ENCODE measurements around the gene ANKRD49. TPM values are rescaled to one million over a fixed set of nuclear protein-coding genes. Genes with fewer than 3 reads are reported as not detected.

Gene ANKRD49
- total and polyA plus RNA-seq, 2 donors: 41.0 to 44.0 TPM

GRCh38 chr11:94533206-94533605 is 39.4 kb downstream of the ANKRD49 start:
- WGBS: 97% methylated on average over 1 of the region's 1 CpG
- Histone ChIP-seq H3K36me3 (ENCODE audit: control insufficient read depth in 2 of 2, insufficient read depth in 2 of 2, low read length in 1 of 2) (no peaks in the 10 kb centered on the region), H3K4me1 (ENCODE audit: control insufficient read depth in 2 of 2, insufficient read depth in 2 of 2, low read length in 2 of 2) (no peaks in the 10 kb centered on the region), H3K27me3 (ENCODE audit: control insufficient read depth in 2 of 2, insufficient read depth in 1 of 2, low read length in 1 of 2) (no peaks in the 10 kb centered on the region), H3K9me3 (ENCODE audit: control insufficient read depth in 2 of 2, insufficient read depth in 1 of 2, low read length in 1 of 2) (no peaks in the 10 kb centered on the region), H3K4me3 (ENCODE audit: low read length in 2 of 2) (no peak overlapping the region), H3K27ac (ENCODE audit: low read depth in 1 of 2, low read length in 1 of 2) (no peak overlapping the region)
- DNase-seq (ENCODE audit: low read depth in 6 of 9, low spot score in 9 of 9): no peak

GRCh38 chr11:94533696-94534630 is 40.2 kb downstream of the ANKRD49 start:
- H3K4me3 ChIP-seq (ENCODE audit: low read length in 2 of 2): no peak overlapping the region
- 88% methylated on average over 6 of the region's 6 CpGs for WGBS
- H3K36me3 ChIP-seq (ENCODE audit: control insufficient read depth in 2 of 2, insufficient read depth in 2 of 2, low read length in 1 of 2): no peaks in the 10 kb centered on the region
- no peaks in the 10 kb centered on the region for H3K4me1 ChIP-seq (ENCODE audit: control insufficient read depth in 2 of 2, insufficient read depth in 2 of 2, low read length in 2 of 2)
- no peaks in the 10 kb centered on the region for H3K27me3 ChIP-seq (ENCODE audit: control insufficient read depth in 2 of 2, insufficient read depth in 1 of 2, low read length in 1 of 2)
- H3K9me3 ChIP-seq (ENCODE audit: control insufficient read depth in 2 of 2, insufficient read depth in 1 of 2, low read length in 1 of 2): no peaks in the 10 kb centered on the region
- DNase-seq (ENCODE audit: low read depth in 6 of 9, low spot score in 9 of 9): no peak
- no peak overlapping the region for H3K27ac ChIP-seq (ENCODE audit: low read depth in 1 of 2, low read length in 1 of 2)

- Histone ChIP-seq H3K27ac (ENCODE audit: low read depth in 1 of 2, low read length in 1 of 2) (no peak overlapping the region), H3K36me3 (ENCODE audit: control insufficient read depth in 2 of 2, insufficient read depth in 2 of 2, low read length in 1 of 2) (no peaks in the 10 kb centered on the region), H3K27me3 (ENCODE audit: control insufficient read depth in 2 of 2, insufficient read depth in 1 of 2, low read length in 1 of 2) (no peaks in the 10 kb centered on the region), H3K4me3 (ENCODE audit: low read length in 2 of 2) (no peak overlapping the region), H3K9me3 (ENCODE audit: control insufficient read depth in 2 of 2, insufficient read depth in 1 of 2, low read length in 1 of 2) (no peaks in the 10 kb centered on the region), H3K4me1 (ENCODE audit: control insufficient read depth in 2 of 2, insufficient read depth in 2 of 2, low read length in 2 of 2) (no peaks in the 10 kb centered on the region)
- DNase-seq (ENCODE audit: low read depth in 6 of 9, low spot score in 9 of 9): no peak
Measured at GRCh38 chr11:94536386-94536785, 42.6 kb downstream of the ANKRD49 start.

- Histone ChIP-seq H3K27me3 (ENCODE audit: control insufficient read depth in 2 of 2, insufficient read depth in 1 of 2, low read length in 1 of 2) (no peaks in the 10 kb centered on the region), H3K36me3 (ENCODE audit: control insufficient read depth in 2 of 2, insufficient read depth in 2 of 2, low read length in 1 of 2) (no peaks in the 10 kb centered on the region), H3K9me3 (ENCODE audit: control insufficient read depth in 2 of 2, insufficient read depth in 1 of 2, low read length in 1 of 2) (no peaks in the 10 kb centered on the region), H3K4me3 (ENCODE audit: low read length in 2 of 2) (no peak overlapping the region), H3K27ac (ENCODE audit: low read depth in 1 of 2, low read length in 1 of 2) (no peak overlapping the region), H3K4me1 (ENCODE audit: control insufficient read depth in 2 of 2, insufficient read depth in 2 of 2, low read length in 2 of 2) (no peaks in the 10 kb centered on the region)
- no peak for DNase-seq (ENCODE audit: low read depth in 6 of 9, low spot score in 9 of 9)
- 94% methylated on average over 3 of the region's 3 CpGs for WGBS
Measured at GRCh38 chr11:94537031-94537600, 43.3 kb downstream of the ANKRD49 start.

- no peaks in the 10 kb centered on the region for H3K36me3 ChIP-seq (ENCODE audit: control insufficient read depth in 2 of 2, insufficient read depth in 2 of 2, low read length in 1 of 2)
- no peak for DNase-seq (ENCODE audit: low read depth in 6 of 9, low spot score in 9 of 9)
- H3K4me1 ChIP-seq (ENCODE audit: control insufficient read depth in 2 of 2, insufficient read depth in 2 of 2, low read length in 2 of 2): peaks cover 0 to 9% of the 10 kb centered on the region in 2 donors
- H3K4me3 ChIP-seq (ENCODE audit: low read length in 2 of 2): no peak overlapping the region
- H3K9me3 ChIP-seq (ENCODE audit: control insufficient read depth in 2 of 2, insufficient read depth in 1 of 2, low read length in 1 of 2): no peaks in the 10 kb centered on the region
- H3K27me3 ChIP-seq (ENCODE audit: control insufficient read depth in 2 of 2, insufficient read depth in 1 of 2, low read length in 1 of 2): no peaks in the 10 kb centered on the region
- WGBS: 47% methylated on average over 1 of the region's 1 CpG
- no peak overlapping the region for H3K27ac ChIP-seq (ENCODE audit: low read depth in 1 of 2, low read length in 1 of 2)
Measured at GRCh38 chr11:94539420-94539819, 45.6 kb downstream of the ANKRD49 start.

GRCh38 chr11:94543695-94544645 is 50.2 kb downstream of the ANKRD49 start, which contains the start of gene FUT4:
Gene FUT4, plus strand, starts transcription at chr11:94543921. Its CDS starts 213 bp downstream, at chr11:94544134.
- under 1% methylated on average over 109 of the region's 109 CpGs for WGBS
- Histone ChIP-seq H3K4me3 (ENCODE audit: low read length in 2 of 2) (peak within 1 kb of the TSS; percentile 73 to 89), H3K4me1 (ENCODE audit: control insufficient read depth in 2 of 2, insufficient read depth in 2 of 2, low read length in 2 of 2) (peaks cover 11 to 25% of the 10 kb centered on the region in 2 donors), H3K36me3 (ENCODE audit: control insufficient read depth in 2 of 2, insufficient read depth in 2 of 2, low read length in 1 of 2) (no peaks in the 10 kb centered on the region), H3K27ac (ENCODE audit: low read depth in 1 of 2, low read length in 1 of 2) (peak within 1 kb of the TSS; percentile 91 to 99), H3K9me3 (ENCODE audit: control insufficient read depth in 2 of 2, insufficient read depth in 1 of 2, low read length in 1 of 2) (no peaks in the 10 kb centered on the region), H3K27me3 (ENCODE audit: control insufficient read depth in 2 of 2, insufficient read depth in 1 of 2, low read length in 1 of 2) (no peaks in the 10 kb centered on the region)
- peak; percentile 43 to 87 (median 65) for DNase-seq (ENCODE audit: low read depth in 6 of 9, low spot score in 9 of 9)

- WGBS: 33% methylated on average over 59 of the region's 59 CpGs
- Histone ChIP-seq H3K9me3 (ENCODE audit: control insufficient read depth in 2 of 2, insufficient read depth in 1 of 2, low read length in 1 of 2) (no peaks in the 10 kb centered on the region), H3K27ac (ENCODE audit: low read depth in 1 of 2, low read length in 1 of 2) (peak overlapping the region in 1 of 2 donors; percentile 99), H3K36me3 (ENCODE audit: control insufficient read depth in 2 of 2, insufficient read depth in 2 of 2, low read length in 1 of 2) (no peaks in the 10 kb centered on the region), H3K27me3 (ENCODE audit: control insufficient read depth in 2 of 2, insufficient read depth in 1 of 2, low read length in 1 of 2) (no peaks in the 10 kb centered on the region), H3K4me1 (ENCODE audit: control insufficient read depth in 2 of 2, insufficient read depth in 2 of 2, low read length in 2 of 2) (peaks cover 11 to 27% of the 10 kb centered on the region in 2 donors), H3K4me3 (ENCODE audit: low read length in 2 of 2) (peak overlapping the region; percentile 73 to 89)
- peak in 3 of 9 donors; percentile 27 to 53 (median 28) for DNase-seq (ENCODE audit: low read depth in 6 of 9, low spot score in 9 of 9)
Measured at GRCh38 chr11:94544646-94545263, 51.0 kb downstream of the ANKRD49 start.

- peak overlapping the region in 1 of 2 donors; percentile 8 for H3K27ac ChIP-seq (ENCODE audit: low read depth in 1 of 2, low read length in 1 of 2)
- peak overlapping the region; percentile 73 to 89 for H3K4me3 ChIP-seq (ENCODE audit: low read length in 2 of 2)
- no peaks in the 10 kb centered on the region for H3K9me3 ChIP-seq (ENCODE audit: control insufficient read depth in 2 of 2, insufficient read depth in 1 of 2, low read length in 1 of 2)
- DNase-seq (ENCODE audit: low read depth in 6 of 9, low spot score in 9 of 9): no peak
- H3K4me1 ChIP-seq (ENCODE audit: control insufficient read depth in 2 of 2, insufficient read depth in 2 of 2, low read length in 2 of 2): peaks cover 13 to 31% of the 10 kb centered on the region in 2 donors
- no peaks in the 10 kb centered on the region for H3K27me3 ChIP-seq (ENCODE audit: control insufficient read depth in 2 of 2, insufficient read depth in 1 of 2, low read length in 1 of 2)
- H3K36me3 ChIP-seq (ENCODE audit: control insufficient read depth in 2 of 2, insufficient read depth in 2 of 2, low read length in 1 of 2): peaks cover 0 to 2% of the 10 kb centered on the region in 2 donors
- 90% methylated on average over 54 of the region's 54 CpGs for WGBS
Measured at GRCh38 chr11:94545264-94546161, 51.7 kb downstream of the ANKRD49 start.
